GM18951 (cell line): ENCODE results near the gene SORCS3.

Source experiments
- POLR2A ChIP-seq: IDR thresholded peaks from 4 replicates; pipeline ENCODE4 v1.6.1; 2011; ENCODE audit warnings: mild to moderate bottlenecking; ENCODE audit not compliant: insufficient read length, insufficient read depth; ENCODE audit errors: extremely low read depth
- in situ Hi-C: fragments of 300-500 bp; cut with MboI; formaldehyde crosslinking; loops from one replicate; pipeline ENCODE4 v1.12.0; 2022; ENCODE audit warnings: low sequenced_read_pairs, mixed read lengths, inconsistent platforms; ENCODE audit not compliant: unreplicated experiment

The SORCS3 gene

GRCh38 chr10:105149371-105149891 lies 508.3 kb downstream of the SORCS3 start:
- in situ Hi-C loops, result no loop called here
- no peak for TF ChIP-seq POLR2A

- no peak for TF ChIP-seq POLR2A
- in situ Hi-C loops, result no loop called here
Measured at GRCh38 chr10:105150259-105150880, 509.3 kb downstream of the SORCS3 start.

GRCh38 chr10:105154736-105155135 lies 513.6 kb downstream of the SORCS3 start:
- in situ Hi-C loops, result no loop called here
- TF ChIP-seq POLR2A, result no peak

- TF ChIP-seq POLR2A, result no peak
- in situ Hi-C loops, result no loop called here
Measured at GRCh38 chr10:105159268-105159667, 518.2 kb downstream of the SORCS3 start.

GRCh38 chr10:105161149-105161548 lies 520.1 kb downstream of the SORCS3 start:
- TF ChIP-seq POLR2A, result no peak
- in situ Hi-C loops, result no loop called here

- in situ Hi-C loops, result no loop called here
- no peak for TF ChIP-seq POLR2A
Measured at GRCh38 chr10:105161767-105162166, 520.7 kb downstream of the SORCS3 start.

- TF ChIP-seq POLR2A, result no peak
- in situ Hi-C loops, result no loop called here
Measured at GRCh38 chr10:105170521-105170920, 529.4 kb downstream of the SORCS3 start.

- TF ChIP-seq POLR2A, result no peak
- in situ Hi-C loops, result no loop called here
Measured at GRCh38 chr10:105171945-105172344, 530.9 kb downstream of the SORCS3 start.

GRCh38 chr10:105181626-105182025 lies 540.5 kb downstream of the SORCS3 start:
- in situ Hi-C loops, result no loop called here
- TF ChIP-seq POLR2A, result no peak

- no peak for TF ChIP-seq POLR2A
- in situ Hi-C loops, result no loop called here
Measured at GRCh38 chr10:105183536-105183935, 542.4 kb downstream of the SORCS3 start.

- TF ChIP-seq POLR2A, result no peak
- in situ Hi-C loops, result no loop called here
Measured at GRCh38 chr10:105185161-105185560, 544.1 kb downstream of the SORCS3 start.

- in situ Hi-C loops, result no loop called here
- TF ChIP-seq POLR2A, result no peak
Measured at GRCh38 chr10:105187243-105187642, 546.2 kb downstream of the SORCS3 start.

GRCh38 chr10:105188737-105189462 lies 547.8 kb downstream of the SORCS3 start:
- in situ Hi-C loops, result no loop called here
- no peak for TF ChIP-seq POLR2A

- no peak for TF ChIP-seq POLR2A
- in situ Hi-C loops, result no loop called here
Measured at GRCh38 chr10:105189463-105189800, 548.3 kb downstream of the SORCS3 start.

GRCh38 chr10:105192146-105192545 lies 551.1 kb downstream of the SORCS3 start:
- in situ Hi-C loops, result no loop called here
- no peak for TF ChIP-seq POLR2A

- in situ Hi-C loops, result no loop called here
- no peak for TF ChIP-seq POLR2A
Measured at GRCh38 chr10:105192861-105193260, 551.8 kb downstream of the SORCS3 start.
